Neural progenitor cell (in vitro differentiated cells): ENCODE measurements around the gene GPHN.

Source experiments
- EZH2 ChIP-seq: fragments of 200-600 bp; sonication (generic); IDR thresholded peaks from 2 replicates; pipeline ENCODE4 v1.6.1; 2017; ENCODE audit warnings: antibody characterized with exemption, mild to moderate bottlenecking, moderate library complexity
- TF ChIP-seq, protein P1 (sequence below): fragments of 200-600 bp; sonication (generic); IDR thresholded peaks from 2 replicates; pipeline ENCODE4 v1.5.1; 2017; ENCODE audit warnings: antibody characterized with exemption, mild to moderate bottlenecking

DNA sequence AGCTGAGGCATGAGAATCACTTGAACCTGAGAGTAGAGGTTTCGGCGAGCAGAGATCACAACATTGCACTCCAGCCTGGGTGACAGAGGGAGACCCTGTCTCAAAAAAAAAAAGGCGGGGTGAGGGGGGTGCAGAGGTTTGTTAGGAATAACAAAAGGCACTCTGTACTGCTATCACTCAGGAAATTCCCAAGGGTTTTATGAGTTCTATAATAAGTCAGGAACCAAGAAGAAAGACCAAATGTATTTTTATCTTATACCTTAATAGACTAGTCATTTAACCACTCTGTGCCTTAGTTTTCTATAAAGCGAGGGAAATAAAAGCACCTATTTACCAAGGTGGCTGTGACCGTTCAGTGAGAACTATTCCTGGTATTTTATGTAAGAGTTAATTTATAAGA, 319.2 kb downstream of the GPHN start:
- TF ChIP-seq, protein P1, sequence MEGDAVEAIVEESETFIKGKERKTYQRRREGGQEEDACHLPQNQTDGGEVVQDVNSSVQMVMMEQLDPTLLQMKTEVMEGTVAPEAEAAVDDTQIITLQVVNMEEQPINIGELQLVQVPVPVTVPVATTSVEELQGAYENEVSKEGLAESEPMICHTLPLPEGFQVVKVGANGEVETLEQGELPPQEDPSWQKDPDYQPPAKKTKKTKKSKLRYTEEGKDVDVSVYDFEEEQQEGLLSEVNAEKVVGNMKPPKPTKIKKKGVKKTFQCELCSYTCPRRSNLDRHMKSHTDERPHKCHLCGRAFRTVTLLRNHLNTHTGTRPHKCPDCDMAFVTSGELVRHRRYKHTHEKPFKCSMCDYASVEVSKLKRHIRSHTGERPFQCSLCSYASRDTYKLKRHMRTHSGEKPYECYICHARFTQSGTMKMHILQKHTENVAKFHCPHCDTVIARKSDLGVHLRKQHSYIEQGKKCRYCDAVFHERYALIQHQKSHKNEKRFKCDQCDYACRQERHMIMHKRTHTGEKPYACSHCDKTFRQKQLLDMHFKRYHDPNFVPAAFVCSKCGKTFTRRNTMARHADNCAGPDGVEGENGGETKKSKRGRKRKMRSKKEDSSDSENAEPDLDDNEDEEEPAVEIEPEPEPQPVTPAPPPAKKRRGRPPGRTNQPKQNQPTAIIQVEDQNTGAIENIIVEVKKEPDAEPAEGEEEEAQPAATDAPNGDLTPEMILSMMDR: no peak
- TF ChIP-seq EZH2: no peak
